KG1 (cell line): ENCODE measurements around the gene C11orf68.
"Not testable (repeated sequence)": the region's sequence is repeated elsewhere in the genome, so short reads cannot be mapped to it uniquely, and the experiment has no call there.

Experiments used
- DNase-seq: peaks from one replicate; lab custom pipeline; 2025; lab: John Stamatoyannopoulos, UW

The C11orf68 gene

GRCh38 chr11:65918211-65919140, at the start of gene C11orf68:
Gene C11orf68 (minus strand): TSS chr11:65919062. CDS start chr11:65919031, 31 bp downstream.
- DNase-seq, result no peak

GRCh38 chr11:65967329-65967934, 48.6 kb upstream of the C11orf68 start:
- DNase-seq, result no peak

- no peak for DNase-seq
Measured at GRCh38 chr11:65965986-65966762, 47.3 kb upstream of the C11orf68 start.

DNA sequence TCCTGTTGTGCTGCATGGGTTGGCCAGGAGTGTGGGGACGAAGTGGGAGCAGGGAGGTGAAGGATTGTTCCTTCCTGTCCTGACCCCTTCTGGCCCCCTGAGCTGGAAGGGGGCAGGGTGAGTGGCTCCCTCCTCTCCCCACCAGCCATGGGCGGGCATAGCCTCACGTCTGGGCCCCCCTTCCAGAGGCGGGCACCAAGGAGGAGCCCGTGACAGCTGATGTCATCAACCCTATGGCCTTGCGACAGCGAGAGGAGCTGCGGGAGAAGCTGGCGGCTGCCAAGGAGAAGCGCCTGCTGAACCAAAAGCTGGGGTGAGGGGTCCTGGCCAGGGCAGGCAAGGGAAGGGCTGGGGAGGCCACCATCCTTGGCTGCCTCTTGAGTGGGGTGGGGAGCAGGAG, 46.0 kb upstream of the C11orf68 start:
- DNase-seq, result no peak

DNA sequence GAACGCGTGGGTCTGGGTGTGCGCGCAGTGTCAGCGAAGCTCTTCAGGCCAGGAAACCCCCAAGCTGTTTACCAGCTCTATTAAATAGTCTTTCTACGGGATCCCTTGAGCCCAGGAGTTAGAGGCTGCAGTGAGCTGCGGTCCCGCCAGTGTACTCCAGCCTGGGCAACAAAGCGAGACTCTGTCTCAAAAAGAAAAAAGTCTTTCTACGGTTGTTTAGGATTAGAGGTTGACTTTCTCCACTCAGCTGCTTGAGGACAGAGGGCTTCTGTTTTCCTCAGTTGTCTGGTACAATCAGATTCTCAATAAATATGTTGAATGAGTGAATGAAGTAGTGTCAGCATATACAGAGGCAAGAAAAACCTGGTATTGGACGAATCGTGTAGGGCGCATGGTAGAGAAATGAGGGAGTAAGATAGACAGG, 43.3 kb upstream of the C11orf68 start:
- DNase-seq, result no peak

- peak; percentile 99 for DNase-seq
Measured at GRCh38 chr11:65961267-65962140, 42.6 kb upstream of the C11orf68 start, which contains the start of gene SART1. Gene SART1 (plus strand): TSS chr11:65961734. CDS start chr11:65961781, 47 bp downstream.

DNA sequence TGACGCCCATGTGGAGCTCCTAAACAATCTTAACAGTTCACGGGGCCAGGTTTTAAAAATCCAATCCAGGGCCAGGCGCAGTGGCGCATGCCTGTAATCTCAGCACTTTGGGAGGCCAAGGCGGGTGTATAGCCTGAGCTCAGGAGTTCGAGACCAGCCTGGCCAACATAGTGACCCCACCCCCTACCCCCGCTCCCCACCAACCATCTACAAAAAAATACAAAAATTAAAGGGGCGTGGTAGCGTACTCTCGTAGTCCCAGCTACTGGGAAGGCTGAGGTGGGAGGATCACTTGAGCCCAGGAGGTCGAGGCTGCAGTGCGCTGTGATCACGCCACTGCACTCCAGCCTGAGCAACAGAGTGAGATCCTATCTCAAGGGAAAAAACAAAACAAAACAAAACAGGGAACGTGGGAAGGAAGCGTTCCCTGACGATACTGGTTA, 42.0 kb upstream of the C11orf68 start:
- DNase-seq, result no peak

DNA sequence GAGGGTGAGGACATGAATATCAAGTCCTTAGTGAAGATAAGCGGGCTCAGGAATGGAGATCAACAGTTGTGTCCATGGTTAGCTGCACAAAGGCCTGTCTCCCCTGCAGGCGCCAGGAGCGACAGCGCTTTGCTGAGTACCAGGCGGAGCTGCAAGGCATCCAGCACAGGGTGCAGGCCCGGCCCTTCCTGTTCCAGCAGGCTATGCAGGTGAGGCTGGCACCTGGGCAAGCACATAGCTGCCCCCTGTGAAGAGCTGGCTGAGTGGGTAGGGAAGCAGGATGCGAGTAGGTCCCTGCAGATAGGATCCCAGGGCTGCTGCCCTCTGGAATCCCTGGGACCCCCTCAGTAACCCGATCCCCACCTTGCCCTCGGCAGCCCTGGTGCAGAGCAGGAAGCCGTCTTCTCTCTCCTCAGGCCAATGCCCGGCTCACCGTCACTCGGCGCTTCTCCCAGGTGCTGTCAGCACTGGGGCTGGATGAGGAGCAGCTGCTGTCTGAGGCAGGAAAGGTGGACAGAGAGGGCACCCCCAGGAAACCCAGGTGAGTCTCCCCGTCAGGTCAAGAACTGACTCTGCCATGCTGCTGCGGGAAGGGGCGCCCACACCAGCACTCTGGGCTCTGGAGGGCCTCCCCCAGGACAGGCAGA, 40.0 kb upstream of the C11orf68 start:
- no peak for DNase-seq

- no peak for DNase-seq
Measured at GRCh38 chr11:65958291-65958690, 39.4 kb upstream of the C11orf68 start.

- no peak for DNase-seq
Measured at GRCh38 chr11:65954771-65955170, 35.9 kb upstream of the C11orf68 start.

DNA sequence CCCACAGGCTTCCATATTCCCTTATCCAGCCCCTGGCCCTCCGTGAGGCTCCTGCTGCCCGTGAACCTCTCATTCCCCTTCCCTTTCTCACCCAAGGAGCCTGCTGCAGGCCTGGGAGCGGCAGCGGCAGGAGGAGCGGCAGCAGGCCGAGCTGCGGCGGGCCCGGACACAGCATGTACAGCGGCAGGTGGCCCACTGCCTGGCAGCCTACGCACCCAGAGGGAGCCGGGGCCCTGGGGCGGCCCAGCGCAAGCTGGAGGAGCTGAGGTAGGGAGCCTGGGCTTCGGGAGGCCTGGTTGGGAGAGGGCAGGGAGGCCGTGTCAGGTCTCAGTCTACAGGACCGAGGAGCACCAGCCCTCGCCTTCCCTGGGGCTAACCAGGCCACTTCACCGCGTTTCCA, 34.6 kb upstream of the C11orf68 start:
- DNase-seq, result no peak

- DNase-seq, result no peak
Measured at GRCh38 chr11:65952052-65952521, 33.2 kb upstream of the C11orf68 start.

- not testable (repeated sequence) for DNase-seq
Measured at GRCh38 chr11:65951641-65952040, 32.8 kb upstream of the C11orf68 start.

- DNase-seq, result not testable (repeated sequence)
Measured at GRCh38 chr11:65950711-65951110, 31.8 kb upstream of the C11orf68 start.

DNA sequence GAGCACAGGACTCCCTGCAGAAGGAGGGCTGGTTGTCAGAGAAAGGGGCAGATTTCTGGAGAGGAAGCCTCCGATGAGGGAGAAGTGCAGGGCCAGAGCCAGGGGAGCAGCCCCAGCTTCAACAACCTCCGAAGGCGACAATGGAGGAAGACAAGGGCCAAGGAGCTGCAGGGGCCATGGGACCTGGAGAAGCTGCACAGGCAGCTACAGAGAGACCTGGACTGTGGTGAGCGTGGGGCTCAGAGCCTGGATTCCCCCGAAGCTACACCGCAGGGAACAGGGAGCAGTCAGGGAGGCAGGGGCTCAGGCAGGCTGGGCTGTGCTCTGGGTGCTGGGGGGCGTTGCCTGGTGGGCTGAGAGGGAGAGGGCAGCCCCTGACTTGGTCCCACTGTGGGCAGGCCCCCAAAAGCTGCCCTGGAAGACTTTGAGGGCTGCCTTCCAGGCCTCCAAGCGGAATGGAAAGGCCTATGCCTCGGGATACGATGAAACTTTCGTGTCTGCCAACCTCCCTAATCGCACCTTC, 28.8 kb upstream of the C11orf68 start:
- no peak for DNase-seq

DNA sequence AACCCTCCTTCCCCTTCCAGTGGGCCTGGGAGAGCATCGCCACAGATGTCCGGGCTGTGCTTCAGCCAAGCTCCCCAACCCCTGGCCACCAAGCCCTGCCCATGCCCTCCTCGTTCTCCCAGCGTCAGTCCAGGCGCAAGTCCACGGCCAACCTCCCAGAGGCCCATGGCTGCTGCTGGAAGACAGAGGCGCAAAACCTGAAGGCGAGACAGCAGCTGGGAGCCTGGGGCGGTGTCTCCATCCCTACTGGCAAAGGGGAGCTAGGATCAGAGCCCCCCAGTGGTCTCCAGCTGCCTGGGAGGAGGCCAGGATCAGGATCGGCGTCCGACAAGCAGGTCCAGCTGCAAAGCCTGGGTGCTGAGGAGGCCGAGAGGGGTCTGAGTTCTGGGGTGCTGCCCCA, 28.3 kb upstream of the C11orf68 start:
- DNase-seq, result no peak

- DNase-seq, result no peak
Measured at GRCh38 chr11:65946655-65947054, 27.8 kb upstream of the C11orf68 start.

GRCh38 chr11:65945941-65946558, 27.2 kb upstream of the C11orf68 start:
- DNase-seq, result no peak

DNA sequence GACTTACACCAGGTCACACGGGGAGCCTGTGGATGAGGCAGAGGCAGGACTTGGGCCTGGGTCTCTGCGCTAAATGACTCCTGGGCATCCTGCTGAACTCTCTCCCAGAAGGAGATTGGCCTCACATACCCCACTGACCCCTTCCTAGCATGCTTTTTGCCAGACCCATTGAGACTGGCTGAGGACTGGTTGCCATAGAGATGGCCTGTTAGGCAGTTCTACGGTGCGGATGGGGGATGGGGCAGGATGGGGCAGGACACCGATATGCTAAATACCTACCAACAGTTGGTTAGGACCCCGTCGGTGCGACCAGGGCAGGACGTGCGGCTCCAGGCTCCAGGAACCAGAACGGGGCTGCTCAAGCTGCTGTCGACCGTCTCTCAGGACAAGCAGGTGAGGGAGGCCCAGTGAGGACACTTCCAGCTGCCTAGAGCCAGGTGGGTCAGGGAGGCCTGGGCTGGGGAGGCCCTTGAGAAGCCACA, 26.6 kb upstream of the C11orf68 start, which contains the start of gene TSGA10IP:
Gene TSGA10IP (plus strand): TSS at position 51 of the 482 bp plus-strand sequence. CDS start 196 bp downstream, at position 247.
- no peak for DNase-seq

- no peak for DNase-seq
Measured at GRCh38 chr11:65944767-65945166, 25.9 kb upstream of the C11orf68 start.
